SK-N-SH (cell line): Measurements from ENCODE around the gene NPAS3. TPM values are rescaled to one million over a fixed set of nuclear protein-coding genes. Genes with fewer than 3 reads are reported as not detected.

ENCODE experiments used
- CTCF ChIA-PET: fragments of 300-600, 350-600 bp; formaldehyde crosslinking; extraction: SDS; loops from one replicate; lab custom pipeline; 2021; lab: Yijun Ruan, JAX
- POLR2A ChIA-PET: fragments of 350-600 bp; sonication (Branson Sonifier 250); formaldehyde crosslinking; extraction: SDS; loops from one replicate; lab custom pipeline; 2020; ENCODE audit warnings: antibody characterized with exemption, inconsistent platforms; lab: Yijun Ruan, JAX
- DNase-seq: peaks from one replicate; pipeline ENCODE4 v3.0.0; 2012
- H2AFZ ChIP-seq: fragments of 200-600 bp; sonication (generic); 2 replicates; pipeline ENCODE4 v1.8.1; 2016; ENCODE audit warnings: antibody characterized with exemption, mild to moderate bottlenecking, low read depth
- H3F3A ChIP-seq: fragments of 200-600 bp; sonication (generic); replicated peaks from 2 replicates; pipeline ENCODE3; 2016; ENCODE audit warnings: antibody characterized with exemption, mild to moderate bottlenecking; ENCODE audit not compliant: insufficient read depth
- H3K27ac ChIP-seq, 2 experiments: fragments of 200-500 bp in 1 of 2; fragments of 200-600 bp in 1 of 2; sonication (Bioruptor generic) in 1 of 2; sonication (generic), shearing (Covaris generic) in 1 of 2; 2 replicates each; pipeline versions ENCODE4 v1.5.1 to v1.6.1; 2014 to 2016; ENCODE audit warnings: low read depth in 2 of 2, inconsistent platforms in 1 of 2, low read length in 1 of 2, mild to moderate bottlenecking in 1 of 2, mixed read lengths in 1 of 2
- H3K27me3 ChIP-seq: fragments of 200-600 bp; sonication (generic), shearing (Covaris generic); 2 replicates; pipeline ENCODE4 v1.6.1; 2016; ENCODE audit warnings: mixed run types; ENCODE audit not compliant: insufficient read depth
- H3K36me3 ChIP-seq, 2 experiments: fragments of 200-500 bp in 1 of 2; fragments of 200-600 bp in 1 of 2; sonication (Bioruptor generic) in 1 of 2; sonication (generic) in 1 of 2; replicated peaks in 1 of 2; 2 replicates each; pipeline versions ENCODE3 to v1.5.1; 2014 to 2016; ENCODE audit warnings: low read length in 1 of 2, mild to moderate bottlenecking in 1 of 2; ENCODE audit not compliant: insufficient read depth in 2 of 2, control insufficient read depth in 1 of 2
- H3K4me1 ChIP-seq, 2 experiments: fragments of 200-500 bp in 1 of 2; fragments of 200-600 bp in 1 of 2; sonication (Bioruptor generic) in 1 of 2; sonication (generic), shearing (Covaris generic) in 1 of 2; 2 replicates each; pipeline versions ENCODE4 v1.5.1 to v1.6.1; 2014 to 2016; ENCODE audit warnings: low read depth in 1 of 2, low read length in 1 of 2, mixed run types in 1 of 2; ENCODE audit not compliant: insufficient read depth in 2 of 2, control insufficient read depth in 1 of 2
- H3K4me2 ChIP-seq: fragments of 200-600 bp; sonication (generic), shearing (Covaris generic); 2 replicates; pipeline ENCODE4 v1.6.1; 2017; ENCODE audit warnings: mixed run types
- H3K4me3 ChIP-seq, 2 experiments: fragments of 200-500 bp in 1 of 2; fragments of 200-600 bp in 1 of 2; sonication (Bioruptor generic) in 1 of 2; sonication (generic), shearing (Covaris generic) in 1 of 2; 2 replicates each; pipeline versions ENCODE4 v1.5.1 to v1.8.1; 2014 to 2016; ENCODE audit warnings: low read depth in 2 of 2, inconsistent platforms in 1 of 2, low read length in 1 of 2, mild to moderate bottlenecking in 1 of 2, mixed read lengths in 1 of 2, moderate library complexity in 1 of 2
- H3K79me2 ChIP-seq: fragments of 200-600 bp; sonication (generic); 2 replicates; pipeline ENCODE4 v1.8.1; 2017; ENCODE audit warnings: mild to moderate bottlenecking; ENCODE audit not compliant: insufficient read depth
- H3K9ac ChIP-seq: fragments of 200-600 bp; sonication (generic); 2 replicates; pipeline ENCODE4 v1.6.1; 2017; ENCODE audit warnings: mixed run types
- H3K9me2 ChIP-seq: fragments of 200-600 bp; sonication (generic); 2 replicates; pipeline ENCODE4 v1.6.1; 2017; ENCODE audit warnings: mixed run types
- H3K9me3 ChIP-seq: fragments of 200-600 bp; sonication (generic); 2 replicates; pipeline ENCODE4 v1.6.1; 2017; ENCODE audit warnings: mixed run types, mild to moderate bottlenecking, moderate library complexity
- H4K20me1 ChIP-seq: fragments of 200-600 bp; sonication (generic); 2 replicates; pipeline ENCODE4 v1.6.1; 2017; ENCODE audit warnings: mild to moderate bottlenecking, mixed run types; ENCODE audit not compliant: insufficient read depth
- ELF1 ChIP-seq: IDR thresholded peaks from 2 replicates; pipeline ENCODE4 v1.4.0; 2012
- EZH2phosphoT487 ChIP-seq: fragments of 200-600 bp; sonication (generic); IDR thresholded peaks from 2 replicates; pipeline ENCODE4 v1.6.1; 2017; ENCODE audit warnings: low read depth, mixed run types, mild to moderate bottlenecking, antibody characterized with exemption, moderate library complexity, borderline replicate concordance
- FOXJ3 ChIP-seq: sonication (generic); formaldehyde crosslinking; IDR thresholded peaks from 2 replicates; pipeline ENCODE4 v1.5.1; 2020; ENCODE audit warnings: mild to moderate bottlenecking, missing genetic modification reagents
- FOXM1 ChIP-seq: IDR thresholded peaks from 2 replicates; pipeline ENCODE4 v1.4.0; 2012; ENCODE audit warnings: low read depth, mild to moderate bottlenecking
- GATA2 ChIP-seq: sonication (generic); formaldehyde crosslinking; IDR thresholded peaks from 2 replicates; pipeline ENCODE4 v1.5.0; 2020; ENCODE audit warnings: mild to moderate bottlenecking, missing genetic modification reagents
- MXI1 ChIP-seq: IDR thresholded peaks from 2 replicates; pipeline ENCODE4 v1.6.1; 2012; ENCODE audit warnings: mild to moderate bottlenecking, low read depth, low read length, improper control_type of control experiment
- NRF1 ChIP-seq: IDR thresholded peaks from 2 replicates; pipeline ENCODE4 v1.6.1; 2012; ENCODE audit warnings: low read depth, mild to moderate bottlenecking, low read length
- POLR2AphosphoS5 ChIP-seq: IDR thresholded peaks from 2 replicates; pipeline ENCODE4 v1.6.1; 2012; ENCODE audit warnings: low read depth, low read length
- RAD21 ChIP-seq: IDR thresholded peaks from 2 replicates; pipeline ENCODE4 v1.6.1; 2012; ENCODE audit warnings: mild to moderate bottlenecking, low read length
- SMC3 ChIP-seq: IDR thresholded peaks from 2 replicates; pipeline ENCODE4 v1.6.1; 2012; ENCODE audit warnings: low read depth, low read length, improper control_type of control experiment
- TAF1 ChIP-seq: IDR thresholded peaks from 2 replicates; pipeline ENCODE4 v1.6.1; 2012; ENCODE audit warnings: low read depth, mild to moderate bottlenecking, low read length, moderate library complexity, borderline replicate concordance
- TCF12 ChIP-seq: IDR thresholded peaks from 2 replicates; pipeline ENCODE4 v1.4.0; 2012
- TEAD4 ChIP-seq: IDR thresholded peaks from 2 replicates; pipeline ENCODE4 v1.4.0; 2012; ENCODE audit warnings: mild to moderate bottlenecking, borderline replicate concordance; ENCODE audit not compliant: insufficient read depth
- USF1 ChIP-seq: IDR thresholded peaks from 2 replicates; pipeline ENCODE4 v1.4.0; 2012; ENCODE audit warnings: low read depth, borderline replicate concordance
- ZBTB33 ChIP-seq: IDR thresholded peaks from 2 replicates; pipeline ENCODE4 v1.4.0; 2012; ENCODE audit warnings: low read depth, borderline replicate concordance
- WGBS: methylation state at CpG from one replicate; pipeline ENCODE4 v1.1.6; 2017; ENCODE audit warnings: low lambda C conversion rate; 5-methylcytosine and 5-hydroxymethylcytosine counted together
- polyA plus RNA-seq, 3 experiments: library from polyadenylated mRNA; depleted of rRNA; stranded (reverse); fragments of >200 nt; gene quantifications; 2 replicates each; pipeline ENCODE4 v1.2.3, GENCODE V29; 2012
- TF ChIP-seq, protein P1 (sequence below): IDR thresholded peaks from 2 replicates; pipeline ENCODE4 v1.6.1; 2012; ENCODE audit warnings: mild to moderate bottlenecking, low read depth, low read length, moderate library complexity
- TF ChIP-seq, protein P2 (sequence below): fragments of 200-600 bp; sonication (generic); IDR thresholded peaks from 2 replicates; pipeline ENCODE4 v1.6.1; 2017; ENCODE audit warnings: antibody characterized with exemption, mild to moderate bottlenecking, moderate library complexity
- TF ChIP-seq, protein P3 (sequence below): fragments of 150-350 bp; IDR thresholded peaks from 2 replicates; pipeline ENCODE4 v1.6.1; 2017; ENCODE audit warnings: antibody characterized with exemption, low read length, low read depth, borderline replicate concordance
- TF ChIP-seq, protein P4 (sequence below): IDR thresholded peaks from 2 replicates; pipeline ENCODE4 v1.4.0; 2012; ENCODE audit warnings: low read depth

Gene NPAS3
- polyA plus RNA-seq, 1 of the 3 experiments (the other 2 are of a cell fraction): 4.3 TPM

- H3K9me2 ChIP-seq: no peaks in the 10 kb centered on the region
- TF ChIP-seq, protein P1, sequence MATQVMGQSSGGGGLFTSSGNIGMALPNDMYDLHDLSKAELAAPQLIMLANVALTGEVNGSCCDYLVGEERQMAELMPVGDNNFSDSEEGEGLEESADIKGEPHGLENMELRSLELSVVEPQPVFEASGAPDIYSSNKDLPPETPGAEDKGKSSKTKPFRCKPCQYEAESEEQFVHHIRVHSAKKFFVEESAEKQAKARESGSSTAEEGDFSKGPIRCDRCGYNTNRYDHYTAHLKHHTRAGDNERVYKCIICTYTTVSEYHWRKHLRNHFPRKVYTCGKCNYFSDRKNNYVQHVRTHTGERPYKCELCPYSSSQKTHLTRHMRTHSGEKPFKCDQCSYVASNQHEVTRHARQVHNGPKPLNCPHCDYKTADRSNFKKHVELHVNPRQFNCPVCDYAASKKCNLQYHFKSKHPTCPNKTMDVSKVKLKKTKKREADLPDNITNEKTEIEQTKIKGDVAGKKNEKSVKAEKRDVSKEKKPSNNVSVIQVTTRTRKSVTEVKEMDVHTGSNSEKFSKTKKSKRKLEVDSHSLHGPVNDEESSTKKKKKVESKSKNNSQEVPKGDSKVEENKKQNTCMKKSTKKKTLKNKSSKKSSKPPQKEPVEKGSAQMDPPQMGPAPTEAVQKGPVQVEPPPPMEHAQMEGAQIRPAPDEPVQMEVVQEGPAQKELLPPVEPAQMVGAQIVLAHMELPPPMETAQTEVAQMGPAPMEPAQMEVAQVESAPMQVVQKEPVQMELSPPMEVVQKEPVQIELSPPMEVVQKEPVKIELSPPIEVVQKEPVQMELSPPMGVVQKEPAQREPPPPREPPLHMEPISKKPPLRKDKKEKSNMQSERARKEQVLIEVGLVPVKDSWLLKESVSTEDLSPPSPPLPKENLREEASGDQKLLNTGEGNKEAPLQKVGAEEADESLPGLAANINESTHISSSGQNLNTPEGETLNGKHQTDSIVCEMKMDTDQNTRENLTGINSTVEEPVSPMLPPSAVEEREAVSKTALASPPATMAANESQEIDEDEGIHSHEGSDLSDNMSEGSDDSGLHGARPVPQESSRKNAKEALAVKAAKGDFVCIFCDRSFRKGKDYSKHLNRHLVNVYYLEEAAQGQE: no peak
- TF ChIP-seq EZH2phosphoT487 (no peak), MXI1 (no peak), NRF1 (no peak), TEAD4 (no peak), ELF1 (no peak), TAF1 (no peak), SMC3 (no peak), TCF12 (no peak), FOXJ3 (CRISPR knock-in tag) (no peak), USF1 (no peak), POLR2AphosphoS5 (no peak), FOXM1 (no peak), GATA2 (CRISPR knock-in tag) (no peak), RAD21 (no peak), ZBTB33 (no peak)
- TF ChIP-seq, protein P2, sequence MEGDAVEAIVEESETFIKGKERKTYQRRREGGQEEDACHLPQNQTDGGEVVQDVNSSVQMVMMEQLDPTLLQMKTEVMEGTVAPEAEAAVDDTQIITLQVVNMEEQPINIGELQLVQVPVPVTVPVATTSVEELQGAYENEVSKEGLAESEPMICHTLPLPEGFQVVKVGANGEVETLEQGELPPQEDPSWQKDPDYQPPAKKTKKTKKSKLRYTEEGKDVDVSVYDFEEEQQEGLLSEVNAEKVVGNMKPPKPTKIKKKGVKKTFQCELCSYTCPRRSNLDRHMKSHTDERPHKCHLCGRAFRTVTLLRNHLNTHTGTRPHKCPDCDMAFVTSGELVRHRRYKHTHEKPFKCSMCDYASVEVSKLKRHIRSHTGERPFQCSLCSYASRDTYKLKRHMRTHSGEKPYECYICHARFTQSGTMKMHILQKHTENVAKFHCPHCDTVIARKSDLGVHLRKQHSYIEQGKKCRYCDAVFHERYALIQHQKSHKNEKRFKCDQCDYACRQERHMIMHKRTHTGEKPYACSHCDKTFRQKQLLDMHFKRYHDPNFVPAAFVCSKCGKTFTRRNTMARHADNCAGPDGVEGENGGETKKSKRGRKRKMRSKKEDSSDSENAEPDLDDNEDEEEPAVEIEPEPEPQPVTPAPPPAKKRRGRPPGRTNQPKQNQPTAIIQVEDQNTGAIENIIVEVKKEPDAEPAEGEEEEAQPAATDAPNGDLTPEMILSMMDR: no peak
- TF ChIP-seq, protein P3, sequence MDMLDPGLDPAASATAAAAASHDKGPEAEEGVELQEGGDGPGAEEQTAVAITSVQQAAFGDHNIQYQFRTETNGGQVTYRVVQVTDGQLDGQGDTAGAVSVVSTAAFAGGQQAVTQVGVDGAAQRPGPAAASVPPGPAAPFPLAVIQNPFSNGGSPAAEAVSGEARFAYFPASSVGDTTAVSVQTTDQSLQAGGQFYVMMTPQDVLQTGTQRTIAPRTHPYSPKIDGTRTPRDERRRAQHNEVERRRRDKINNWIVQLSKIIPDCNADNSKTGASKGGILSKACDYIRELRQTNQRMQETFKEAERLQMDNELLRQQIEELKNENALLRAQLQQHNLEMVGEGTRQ: no peak
- TF ChIP-seq, protein P4, sequence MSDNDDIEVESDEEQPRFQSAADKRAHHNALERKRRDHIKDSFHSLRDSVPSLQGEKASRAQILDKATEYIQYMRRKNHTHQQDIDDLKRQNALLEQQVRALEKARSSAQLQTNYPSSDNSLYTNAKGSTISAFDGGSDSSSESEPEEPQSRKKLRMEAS: no peak
- TF ChIP-seq, all 33 proteins: peak for 0
- CTCF ChIA-PET: no interaction called here
- WGBS: 100% methylated on average over 6 of the region's 25 CpGs
- no peaks in the 10 kb centered on the region for H3K4me1 ChIP-seq
- H3K79me2 ChIP-seq: no peaks in the 10 kb centered on the region
- DNase-seq: no peak
- H3K27ac ChIP-seq: no peak overlapping the region
- POLR2A ChIA-PET: no interaction called here
- no peak overlapping the region for H3K9ac ChIP-seq
- no peak overlapping the region for H3K4me3 ChIP-seq
- H3F3A ChIP-seq: peaks cover 2% of the 10 kb centered on the region
- no peak overlapping the region for H3K4me2 ChIP-seq
- H4K20me1 ChIP-seq: no peaks in the 10 kb centered on the region
- H3K9me3 ChIP-seq: no peaks in the 10 kb centered on the region
- no peaks in the 10 kb centered on the region for H3K36me3 ChIP-seq
- no peak overlapping the region for H2AFZ ChIP-seq
- H3K27me3 ChIP-seq: no peaks in the 10 kb centered on the region
These were observed 260.0 kb downstream of the NPAS3 start for GRCh38 chr14:33198684-33199083.
